Activated B cell treated with CpG ODN at 0.5 μM for 24 hours (primary cell): Measurements from ENCODE around the gene HPDL. TPM values are rescaled to one million over a fixed set of nuclear protein-coding genes. Genes with fewer than 3 reads are reported as not detected.

Experiments used
- ATAC-seq: fragments of 200-7000 bp; cut with Tn5 transposase; one replicate; pipeline ENCODE4 v1.10.0; 2021; ENCODE audit warnings: low read depth, mild to moderate bottlenecking, moderate library complexity
- CTCF ChIA-PET: fragments of 350-600 bp; sonication (Branson Sonifier 250); formaldehyde crosslinking; loops from one replicate; lab custom pipeline; 2021; ENCODE audit warnings: antibody characterized with exemption; lab: Charles Lee
- POLR2A ChIA-PET: fragments of 350-600 bp; sonication (Branson Sonifier 250); formaldehyde crosslinking; loops from one replicate; lab custom pipeline; 2021; ENCODE audit warnings: antibody characterized with exemption; lab: Charles Lee
- DNase-seq: peaks from one replicate; pipeline ENCODE4 v3.0.0; 2022
- H3K27ac Mint-ChIP-seq: one replicate; pipeline ENCODE4 v1.8.0; 2020; ENCODE audit warnings: mixed read lengths
- H3K27me3 Mint-ChIP-seq: one replicate; pipeline ENCODE4 v1.8.0; 2021; ENCODE audit warnings: mixed read lengths
- H3K36me3 Mint-ChIP-seq: one replicate; pipeline ENCODE4 v1.8.0; 2021; ENCODE audit warnings: low read depth, mixed read lengths
- H3K4me1 Mint-ChIP-seq: one replicate; pipeline ENCODE4 v1.8.0; 2021; ENCODE audit warnings: mixed read lengths
- H3K4me3 Mint-ChIP-seq: one replicate; pipeline ENCODE4 v1.8.0; 2020; ENCODE audit warnings: mild to moderate bottlenecking, mixed read lengths
- H3K9me3 Mint-ChIP-seq: one replicate; pipeline ENCODE4 v1.8.0; 2020; ENCODE audit warnings: mixed read lengths
- CTCF ChIP-seq: fragments of 200-600 bp; IDR thresholded peaks from one replicate; pipeline ENCODE4 v1.8.0; 2022; ENCODE audit warnings: antibody characterized with exemption, mild to moderate bottlenecking
- intact Hi-C: fragments of 100-400 bp; cut with micrococcal nuclease; formaldehyde crosslinking; loops from one replicate; pipeline ENCODE4 v1.15.1; 2024
- total RNA-seq: library from RNA; stranded (reverse); gene quantifications from 2 replicates; pipeline ENCODE4 v1.2.3, GENCODE V29; 2022

Gene HPDL
- total RNA-seq, 1 donor from 2014 or later, result 4.3 TPM

- Mint-ChIP-seq H3K4me1 (peaks cover 5% of the 10 kb centered on the region), H3K4me3 (no peak overlapping the region), H3K27ac (no peak overlapping the region), H3K36me3 (no peaks in the 10 kb centered on the region), H3K9me3 (no peaks in the 10 kb centered on the region), H3K27me3 (no peaks in the 10 kb centered on the region)
- ChIA-PET CTCF (interaction anchor here (1.4 to 8.1 kb wide), 2 partner anchors 8 to 283 kb away, joined by 3 to 227 read pairs; partner anchors contain the start of genes HECTD3 and UROD), POLR2A (no interaction called here)
- ATAC-seq (no peak), DNase-seq (no peak)
- TF ChIP-seq CTCF, result no peak
- intact Hi-C loops, result no loop called here
Observed at GRCh38 chr1:45297666-45298356, 28.9 kb upstream of the HPDL start.

- Mint-ChIP-seq H3K4me3 (no peak overlapping the region), H3K9me3 (no peaks in the 10 kb centered on the region), H3K36me3 (peaks cover 2% of the 10 kb centered on the region), H3K27ac (no peak overlapping the region), H3K4me1 (peaks cover 13% of the 10 kb centered on the region), H3K27me3 (no peaks in the 10 kb centered on the region)
- ATAC-seq (no peak), DNase-seq (no peak)
- TF ChIP-seq CTCF, result no peak
- POLR2A ChIA-PET, result interaction anchor here (1.3 kb wide), 1 partner anchor 41 kb away, joined by 6 read pairs; the partner anchor contains the start of genes MUTYH and TOE1
- CTCF ChIA-PET, result interaction anchor here (1.7 to 8.1 kb wide), 2 partner anchors 284 to 570 kb away, joined by 10 to 227 read pairs; partner anchors contain the start of genes HECTD3 and UROD
- intact Hi-C loops, result no loop called here
Observed at GRCh38 chr1:45299296-45299695, 27.4 kb upstream of the HPDL start.

- Mint-ChIP-seq H3K27me3 (no peaks in the 10 kb centered on the region), H3K36me3 (peaks cover 2% of the 10 kb centered on the region), H3K9me3 (no peaks in the 10 kb centered on the region), H3K4me1 (peaks cover 21% of the 10 kb centered on the region), H3K27ac (peak overlapping the region; percentile 44), H3K4me3 (no peak overlapping the region)
- CTCF ChIA-PET, result interaction anchor here (0.7 to 8.1 kb wide), 11 partner anchors 57 to 571 kb away, joined by 3 to 227 read pairs (median 4); partner anchors contain the start of genes HECTD3 and UROD
- DNase-seq, result no peak
- POLR2A ChIA-PET, result interaction anchor here (1.0 to 4.8 kb wide), 7 partner anchors 40 to 571 kb away, joined by 3 to 156 read pairs (median 4); partner anchors contain the start of genes HECTD3, MUTYH, RNU5D-1 and RPS8
- intact Hi-C loops, result loop anchor here (1.0 to 5.0 kb wide), 6 partner anchors 93 to 569 kb away; partner anchors contain the start of genes RNU5D-1 and ZSWIM5
- TF ChIP-seq CTCF, result peak; percentile 70
- no peak for ATAC-seq
Observed at GRCh38 chr1:45299981-45300668, 26.6 kb upstream of the HPDL start.

- no peak for TF ChIP-seq CTCF
Observed at GRCh38 chr1:45300669-45300997, 26.1 kb upstream of the HPDL start.

More at GRCh38 chr1:45300669-45300997, 26.1 kb upstream of the HPDL start:
- ATAC-seq (no peak), DNase-seq (no peak)
- no peaks in the 10 kb centered on the region for H3K9me3 Mint-ChIP-seq
- H3K4me1 Mint-ChIP-seq, result peaks cover 26% of the 10 kb centered on the region
- intact Hi-C loops, result loop anchor here (1.0 to 5.0 kb wide), 6 partner anchors 93 to 569 kb away; partner anchors contain the start of genes RNU5D-1 and ZSWIM5
- ChIA-PET CTCF (interaction anchor here (0.7 to 8.1 kb wide), 10 partner anchors 57 to 571 kb away, joined by 3 to 227 read pairs (median 4); partner anchors contain the start of genes HECTD3 and UROD), POLR2A (interaction anchor here (1.0 to 4.8 kb wide), 7 partner anchors 39 to 571 kb away, joined by 3 to 156 read pairs (median 4); partner anchors contain the start of genes HECTD3, MUTYH, RNU5D-1 and RPS8)
- no peaks in the 10 kb centered on the region for H3K27me3 Mint-ChIP-seq
- peaks cover 2% of the 10 kb centered on the region for H3K36me3 Mint-ChIP-seq
- H3K27ac Mint-ChIP-seq, result peak overlapping the region; percentile 44
- no peak overlapping the region for H3K4me3 Mint-ChIP-seq
